ENCODE results near the gene BHLHE40. TPM values are rescaled to one million over a fixed set of nuclear protein-coding genes. Genes with fewer than 3 reads are reported as not detected.

BHLHE40 gene
- 7.4 TPM for total RNA-seq

DNA sequence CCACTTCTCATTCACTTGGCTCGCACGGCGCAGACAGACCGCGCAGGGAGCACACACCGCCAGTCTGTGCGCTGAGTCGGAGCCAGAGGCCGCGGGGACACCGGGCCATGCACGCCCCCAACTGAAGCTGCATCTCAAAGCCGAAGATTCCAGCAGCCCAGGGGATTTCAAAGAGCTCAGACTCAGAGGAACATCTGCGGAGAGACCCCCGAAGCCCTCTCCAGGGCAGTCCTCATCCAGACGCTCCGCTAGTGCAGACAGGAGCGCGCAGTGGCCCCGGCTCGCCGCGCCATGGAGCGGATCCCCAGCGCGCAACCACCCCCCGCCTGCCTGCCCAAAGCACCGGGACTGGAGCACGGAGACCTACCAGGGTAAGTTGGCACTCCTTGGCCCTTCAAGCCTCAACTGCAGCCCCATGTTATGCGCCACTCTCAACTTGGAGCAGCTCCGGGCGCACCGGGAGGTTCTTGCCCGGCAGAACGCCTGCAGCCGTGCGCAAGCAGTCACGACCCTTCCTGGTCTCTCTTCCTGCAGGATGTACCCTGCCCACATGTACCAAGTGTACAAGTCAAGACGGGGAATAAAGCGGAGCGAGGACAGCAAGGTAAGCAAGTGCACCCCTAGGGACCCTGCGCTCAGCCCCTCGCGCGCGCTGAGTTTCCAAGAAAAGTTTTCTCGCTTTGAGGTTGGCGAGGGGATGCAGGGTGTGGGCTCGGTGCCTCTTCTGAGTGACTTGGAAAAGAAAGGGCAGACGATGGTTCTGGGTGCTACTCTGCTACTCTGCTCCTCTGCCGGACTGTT, at the start of gene BHLHE40:
Gene BHLHE40 (plus strand): TSS at position 10 of the 801 bp plus-strand sequence. CDS start 282 bp downstream, at position 292.

Other genes starting within 250 kb of the BHLHE40 start
- 112 TPM for gene ARL8B, start 142.9 kb downstream of the BHLHE40 start, total RNA-seq
- 6.7 TPM for gene EDEM1, start 208.3 kb downstream of the BHLHE40 start, total RNA-seq

Data from diencephalon (tissue), 1 donor.